C4-2B (cell line): ENCODE measurements around the gene PGRMC2.

Experiments used
- ZFX ChIP-seq: fragments of 450-650 bp; IDR thresholded peaks from 2 replicates; pipeline ENCODE4 v1.6.1; 2017
- TF ChIP-seq, protein P1 (sequence below): fragments of 450-650 bp; conservative IDR thresholded peaks from 2 replicates; pipeline ENCODE4 v1.5.1; 2017; ENCODE audit warnings: mild to moderate bottlenecking

DNA sequence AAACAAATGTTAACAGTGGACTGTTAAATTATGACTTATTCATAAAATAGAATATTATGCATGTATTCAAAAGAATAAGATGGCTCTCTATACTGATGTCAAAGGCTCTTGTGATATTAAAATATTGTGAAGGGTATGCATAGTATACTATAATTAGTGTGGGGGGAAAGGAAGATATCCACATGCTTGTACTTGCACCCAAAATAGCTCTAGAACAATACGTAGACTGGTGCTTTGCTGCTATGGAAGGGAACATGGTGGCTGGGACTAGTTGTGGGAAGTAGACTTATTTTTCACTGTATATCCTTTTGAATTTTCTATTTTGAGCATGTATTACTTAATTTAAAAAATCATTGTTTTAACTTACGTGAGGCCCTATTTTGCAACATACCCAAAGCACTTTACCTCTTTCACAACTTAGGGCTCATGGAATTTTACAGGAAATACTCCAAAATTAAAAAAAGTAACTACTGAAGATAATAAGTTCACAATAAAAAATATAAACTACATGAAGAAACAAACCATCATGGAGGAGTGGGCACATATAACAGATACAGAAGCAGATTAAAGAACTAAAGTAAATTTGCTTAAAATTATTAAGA, 7.9 kb downstream of the PGRMC2 start:
- TF ChIP-seq, protein P1, sequence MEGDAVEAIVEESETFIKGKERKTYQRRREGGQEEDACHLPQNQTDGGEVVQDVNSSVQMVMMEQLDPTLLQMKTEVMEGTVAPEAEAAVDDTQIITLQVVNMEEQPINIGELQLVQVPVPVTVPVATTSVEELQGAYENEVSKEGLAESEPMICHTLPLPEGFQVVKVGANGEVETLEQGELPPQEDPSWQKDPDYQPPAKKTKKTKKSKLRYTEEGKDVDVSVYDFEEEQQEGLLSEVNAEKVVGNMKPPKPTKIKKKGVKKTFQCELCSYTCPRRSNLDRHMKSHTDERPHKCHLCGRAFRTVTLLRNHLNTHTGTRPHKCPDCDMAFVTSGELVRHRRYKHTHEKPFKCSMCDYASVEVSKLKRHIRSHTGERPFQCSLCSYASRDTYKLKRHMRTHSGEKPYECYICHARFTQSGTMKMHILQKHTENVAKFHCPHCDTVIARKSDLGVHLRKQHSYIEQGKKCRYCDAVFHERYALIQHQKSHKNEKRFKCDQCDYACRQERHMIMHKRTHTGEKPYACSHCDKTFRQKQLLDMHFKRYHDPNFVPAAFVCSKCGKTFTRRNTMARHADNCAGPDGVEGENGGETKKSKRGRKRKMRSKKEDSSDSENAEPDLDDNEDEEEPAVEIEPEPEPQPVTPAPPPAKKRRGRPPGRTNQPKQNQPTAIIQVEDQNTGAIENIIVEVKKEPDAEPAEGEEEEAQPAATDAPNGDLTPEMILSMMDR: no peak
- no peak for TF ChIP-seq ZFX
